GM18907 (cell line): ENCODE data around the gene ANXA3.
"Not testable (repeated sequence)": the region's sequence is repeated elsewhere in the genome, so short reads cannot be mapped to it uniquely, and the experiment has no call there.

ENCODE experiments used
- ATAC-seq: cut with Tn5 transposase; IDR thresholded peaks from one replicate; pipeline ENCODE4 v1.9.1; 2021; ENCODE audit warnings: mild to moderate bottlenecking, moderate library complexity; ENCODE audit not compliant: unreplicated experiment

The ANXA3 gene

DNA sequence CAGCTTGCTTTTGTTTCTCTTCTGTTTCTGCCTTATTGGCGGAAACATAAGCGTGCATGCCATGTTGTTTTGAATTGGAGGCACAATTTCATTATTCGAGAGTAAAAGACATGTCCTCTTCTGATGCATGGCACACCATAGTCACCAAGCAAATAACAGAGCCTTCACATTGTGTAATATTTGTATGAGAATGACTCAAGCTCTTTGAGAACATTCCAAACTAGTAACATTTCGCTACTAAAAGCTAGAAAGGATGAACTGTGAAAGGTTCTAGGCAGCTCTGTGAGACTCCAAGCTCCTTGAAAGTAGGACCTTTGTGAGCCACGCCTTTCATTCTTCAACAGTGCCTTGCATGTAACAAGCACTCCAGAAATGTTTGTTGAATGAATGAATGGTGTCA lies 9.2 kb upstream of the ANXA3 start:
- no peak for ATAC-seq

DNA sequence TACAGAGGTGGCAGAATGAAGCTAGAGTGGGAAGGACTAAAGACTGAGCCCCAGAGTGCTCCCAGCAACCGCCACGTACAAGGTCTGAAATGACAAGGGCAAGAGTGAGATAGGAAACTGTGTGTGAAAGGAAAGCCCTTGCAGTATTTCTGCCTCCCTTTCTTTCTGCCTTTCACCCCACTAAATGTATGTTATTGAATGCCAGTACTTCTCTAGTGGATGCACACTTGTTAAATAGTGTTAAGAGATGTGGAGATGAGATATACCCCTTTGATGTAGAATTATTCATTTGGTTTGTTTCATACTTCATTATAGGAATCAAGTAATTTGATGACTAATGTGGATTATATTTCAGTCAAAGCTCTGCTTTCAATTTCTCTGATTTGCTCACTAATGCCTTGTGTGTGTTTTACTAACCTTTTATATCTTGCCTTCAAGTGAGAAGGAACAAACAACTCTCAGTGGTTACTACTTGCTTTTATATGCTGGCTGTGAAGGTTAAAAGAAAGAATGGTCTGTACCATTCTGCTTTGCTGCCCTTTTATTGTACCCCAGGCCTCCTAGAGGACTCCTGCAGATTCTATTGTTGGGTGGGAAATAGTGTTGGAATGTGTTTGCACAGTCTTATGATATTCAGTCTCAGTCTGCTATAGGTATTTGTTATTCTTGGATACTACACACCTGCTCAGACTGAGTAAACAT lies 8.0 kb upstream of the ANXA3 start:
- no peak for ATAC-seq

DNA sequence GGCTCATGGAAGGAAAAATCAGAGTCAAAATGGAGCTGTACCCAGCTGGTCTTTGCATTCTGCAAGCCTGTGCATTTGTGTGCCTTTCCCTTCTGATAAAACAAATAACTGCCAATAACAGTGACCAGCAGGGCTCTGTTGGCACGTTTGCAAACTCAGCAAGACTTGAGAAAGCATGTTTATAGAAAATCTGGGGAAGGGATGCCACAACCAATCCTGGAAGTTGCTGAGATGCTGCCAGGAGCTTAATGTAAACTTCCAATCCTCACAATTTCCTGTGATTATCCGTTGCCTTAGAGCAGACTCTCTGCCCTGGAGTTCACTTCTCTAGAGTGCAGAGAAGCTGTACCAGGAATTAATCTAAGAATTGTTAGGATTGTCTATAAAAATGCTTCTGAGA lies 6.9 kb upstream of the ANXA3 start:
- no peak for ATAC-seq

DNA sequence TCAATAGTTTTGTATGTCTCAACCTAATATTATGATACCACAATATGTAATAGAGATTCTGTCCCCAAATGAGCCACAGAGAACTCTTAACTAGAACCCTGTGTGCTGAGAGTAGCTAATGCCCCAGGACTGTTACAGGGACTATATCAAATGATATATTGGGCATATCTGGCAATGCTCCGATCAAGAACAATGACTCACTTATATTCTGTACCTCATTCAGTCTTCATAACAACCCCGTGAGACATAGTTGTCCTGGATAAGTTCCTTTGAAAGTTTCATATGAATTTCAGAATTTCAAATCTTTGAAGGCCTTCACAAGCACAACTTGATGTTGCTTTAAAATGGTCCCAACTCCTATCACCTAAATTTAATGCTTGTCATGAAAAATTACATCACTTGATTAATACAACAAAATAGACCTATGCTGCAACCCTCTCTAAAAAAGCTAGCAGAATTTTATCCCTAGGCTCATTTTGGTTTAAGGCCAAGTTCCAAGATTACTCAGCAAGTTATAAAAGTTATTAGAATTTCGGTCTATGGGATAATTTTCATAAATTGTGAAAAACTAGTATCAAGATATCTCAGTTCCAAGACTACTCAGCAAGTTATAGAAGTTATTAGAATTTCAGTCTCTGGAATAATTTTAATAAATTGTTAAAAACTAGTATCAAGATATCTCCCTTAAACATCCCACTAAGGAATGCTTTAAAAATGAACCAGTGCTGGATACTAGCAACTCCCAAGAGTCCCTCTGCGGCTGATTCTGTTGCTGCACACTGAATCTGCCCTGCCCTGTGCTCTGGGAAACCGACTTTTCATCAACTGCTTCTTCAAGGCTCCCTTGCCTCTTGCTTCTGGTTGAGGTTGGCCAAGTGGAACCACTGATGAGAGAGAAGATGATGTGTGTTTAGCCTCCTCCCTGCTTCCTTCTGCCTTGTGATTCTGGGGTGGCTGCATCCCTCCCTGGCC lies 6.0 kb upstream of the ANXA3 start:
- ATAC-seq = no peak

DNA sequence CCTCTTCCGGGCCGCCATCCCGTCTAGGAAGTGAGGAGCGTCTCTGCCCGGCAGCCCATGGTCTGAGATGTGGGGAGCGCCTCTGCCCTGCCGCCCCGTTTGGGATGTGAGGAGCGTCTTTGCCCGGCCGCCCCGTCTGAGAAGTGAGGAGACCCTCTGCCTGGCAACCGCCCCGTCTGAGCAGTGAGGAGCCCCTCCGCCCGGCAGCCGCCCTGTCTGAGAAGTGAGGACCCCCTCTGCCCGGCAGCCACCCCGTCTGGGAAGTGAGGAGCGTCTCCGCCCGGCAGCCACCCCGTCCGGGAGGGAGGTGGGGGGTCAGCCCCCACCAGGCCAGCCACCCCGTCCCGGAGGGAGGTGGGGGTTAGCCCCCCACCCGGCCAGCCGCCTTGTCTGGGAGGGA lies 3.7 kb upstream of the ANXA3 start:
- ATAC-seq = not testable (repeated sequence)

DNA sequence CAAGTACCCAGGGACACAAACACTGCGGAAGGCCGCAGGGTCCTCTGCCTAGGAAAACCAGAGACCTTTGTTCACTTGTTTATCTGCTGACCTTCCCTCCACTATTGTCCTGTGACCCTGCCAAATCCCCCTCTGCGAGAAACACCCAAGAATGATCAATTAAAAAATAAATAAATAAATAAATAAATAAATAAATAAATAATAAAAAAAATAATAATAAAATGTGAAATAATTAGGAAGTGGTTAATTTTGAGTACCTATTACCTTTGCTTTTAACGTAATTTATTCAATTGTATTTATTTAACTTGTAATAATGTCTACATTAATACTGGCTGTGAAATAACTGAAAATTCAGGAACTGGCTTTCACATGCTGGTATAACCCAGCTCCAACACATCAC lies 2.7 kb upstream of the ANXA3 start:
- ATAC-seq = not testable (repeated sequence)

DNA sequence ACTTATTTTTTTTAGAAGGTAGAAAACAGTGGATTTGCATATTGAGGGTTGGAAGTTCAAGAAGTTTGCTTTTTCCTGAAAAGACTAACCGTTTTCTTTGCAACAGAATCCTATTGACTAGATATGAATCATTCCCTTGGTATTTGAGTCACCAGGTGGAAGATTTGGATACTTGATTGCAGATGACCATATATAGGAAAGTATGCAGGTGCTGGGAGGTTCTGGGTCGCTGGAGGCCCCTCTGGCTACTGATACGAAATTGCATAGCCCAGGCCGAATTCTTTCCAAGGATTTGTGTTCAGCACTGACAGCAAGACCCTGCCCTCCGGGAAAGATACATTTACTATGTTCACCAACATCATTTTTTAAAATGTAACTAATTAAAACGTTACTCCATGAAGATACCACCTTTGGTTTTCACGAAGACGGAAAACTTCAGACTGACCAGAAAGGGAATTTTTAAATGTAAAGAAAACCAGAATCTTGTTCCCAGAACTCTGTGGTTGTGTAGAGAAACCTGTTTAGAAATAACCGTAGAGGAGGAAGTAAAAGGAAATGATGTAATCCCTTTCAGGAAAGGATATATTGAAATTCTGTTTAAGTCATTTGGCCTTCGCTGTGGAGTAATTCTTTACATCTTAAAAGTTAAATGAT lies 946 bp downstream of the ANXA3 start:
- no peak for ATAC-seq

DNA sequence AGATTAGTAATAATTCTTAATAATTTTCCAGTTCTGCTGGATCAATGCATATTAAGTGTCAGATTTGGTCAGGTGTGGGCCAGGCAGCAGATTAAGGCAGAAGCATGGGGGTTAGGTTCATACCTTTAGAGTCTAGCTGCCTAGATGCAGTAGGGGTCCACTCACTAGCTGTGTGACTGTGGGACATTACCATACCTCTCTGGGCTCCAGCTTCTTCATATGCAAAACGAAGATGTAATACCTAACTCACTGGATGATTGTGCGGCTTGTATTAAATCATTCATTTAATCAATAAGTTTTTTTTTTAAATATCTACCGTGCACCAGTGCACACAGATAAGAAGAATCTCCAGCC lies 1.4 kb downstream of the ANXA3 start:
- ATAC-seq = no peak

DNA sequence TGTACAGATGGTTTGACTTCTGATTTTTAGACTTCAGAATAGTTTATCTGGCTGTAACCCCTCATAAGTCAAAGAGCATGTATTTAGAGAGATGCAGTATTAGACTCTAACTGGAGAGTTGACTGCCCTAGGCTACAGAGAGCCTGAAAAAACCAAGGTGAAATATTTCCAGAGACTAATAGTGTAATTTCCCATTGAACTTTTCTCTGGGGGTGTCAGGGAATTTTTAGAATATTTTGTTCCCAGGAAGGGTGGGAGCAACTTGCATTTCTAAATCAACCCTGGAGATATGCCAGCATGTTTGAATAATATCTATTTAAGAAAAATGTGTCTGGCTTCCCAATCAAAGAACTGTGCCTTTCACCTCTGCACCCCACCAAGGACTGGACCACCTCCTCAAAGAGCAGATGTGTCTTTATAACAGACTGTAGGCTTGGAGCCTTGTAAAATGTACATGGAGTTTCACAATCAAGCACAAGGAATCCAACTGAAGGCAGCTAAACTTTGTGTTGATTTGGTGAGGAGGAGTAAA lies 2.0 kb downstream of the ANXA3 start:
- ATAC-seq = no peak

DNA sequence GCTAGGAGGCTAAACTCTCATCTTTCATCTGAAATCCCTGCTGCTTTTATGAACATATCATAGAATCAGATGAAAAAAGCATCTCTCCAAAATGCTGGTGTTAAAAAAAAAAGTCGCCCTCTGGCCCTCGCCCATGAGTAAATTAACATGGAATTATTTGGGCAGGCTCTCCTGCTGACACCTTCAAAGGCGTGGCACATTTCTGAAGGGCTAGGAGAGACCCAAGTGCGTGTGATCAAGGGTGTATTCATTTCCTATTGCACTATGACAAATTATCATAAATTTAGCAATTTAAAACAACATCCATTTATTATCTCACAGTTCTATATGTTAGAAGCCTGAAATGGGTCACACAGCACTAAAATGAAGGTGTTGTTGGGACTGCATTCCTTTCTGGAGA lies 5.1 kb downstream of the ANXA3 start:
- ATAC-seq = no peak

DNA sequence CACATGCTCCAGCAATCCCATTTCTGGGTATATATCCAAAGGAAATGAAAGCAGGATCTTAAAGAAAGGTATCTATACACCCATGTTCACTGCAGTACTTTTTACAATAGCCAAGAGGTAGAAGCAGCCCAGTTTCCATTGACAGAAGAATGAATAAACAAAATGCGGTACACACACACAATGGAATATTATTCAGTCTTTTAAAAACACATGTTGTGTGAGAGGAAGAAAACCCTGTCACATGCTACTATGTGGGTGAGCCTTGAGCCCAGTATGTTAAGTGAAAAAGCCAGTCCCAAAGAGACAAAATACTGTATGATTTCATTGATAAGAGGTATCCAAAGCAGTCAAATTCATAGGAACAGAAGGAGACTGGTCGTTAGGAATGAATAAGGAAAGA lies 6.3 kb downstream of the ANXA3 start:
- no peak for ATAC-seq

DNA sequence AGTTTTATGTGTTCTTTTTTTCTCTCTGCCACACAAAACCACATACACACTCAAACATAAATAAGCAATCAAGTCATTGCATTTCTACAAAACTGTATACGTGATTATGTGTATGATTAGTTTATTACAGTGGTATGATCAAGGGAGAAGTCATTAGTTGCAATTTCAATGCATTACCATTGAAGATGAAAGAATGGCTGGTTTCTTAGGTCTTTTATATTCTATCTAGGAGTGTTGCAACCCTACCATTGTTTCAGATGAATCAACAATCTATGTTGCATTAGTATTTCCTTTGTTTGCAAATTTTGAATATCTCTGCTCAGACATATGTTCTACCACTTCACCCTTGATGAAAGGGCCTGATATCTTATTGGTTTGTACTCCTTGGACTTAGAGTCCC lies 6.8 kb downstream of the ANXA3 start:
- ATAC-seq = no peak

DNA sequence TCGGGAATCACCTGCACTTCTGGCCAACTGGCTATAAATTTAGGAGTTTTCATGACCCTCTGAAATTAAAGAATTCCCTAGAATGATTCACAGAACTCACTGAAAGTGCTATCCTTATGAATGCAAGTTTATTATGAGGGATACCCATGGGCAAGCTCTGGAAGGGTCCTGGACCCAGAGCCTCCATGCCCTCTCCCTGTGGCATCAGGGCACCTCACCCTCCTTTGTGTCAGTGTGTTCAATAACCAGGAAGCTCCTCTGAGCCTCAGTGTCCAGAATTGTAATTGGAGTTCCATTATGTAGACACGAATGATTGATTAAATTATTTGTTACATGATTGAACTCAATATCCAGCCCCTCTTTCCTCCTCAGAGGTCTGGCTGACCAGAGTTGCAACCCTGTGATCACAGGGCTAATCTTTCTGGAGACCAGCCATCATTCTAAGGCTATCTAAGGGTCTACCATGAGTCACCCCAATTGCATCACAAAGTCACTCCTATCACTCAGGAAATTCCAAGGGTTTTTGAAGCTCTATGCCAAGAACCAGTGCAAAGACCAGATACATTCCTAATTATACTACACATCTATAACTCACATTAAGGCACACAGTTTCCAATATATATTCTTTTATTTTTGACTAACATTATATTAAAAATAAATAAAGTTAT lies 8.9 kb downstream of the ANXA3 start:
- ATAC-seq = no peak

DNA sequence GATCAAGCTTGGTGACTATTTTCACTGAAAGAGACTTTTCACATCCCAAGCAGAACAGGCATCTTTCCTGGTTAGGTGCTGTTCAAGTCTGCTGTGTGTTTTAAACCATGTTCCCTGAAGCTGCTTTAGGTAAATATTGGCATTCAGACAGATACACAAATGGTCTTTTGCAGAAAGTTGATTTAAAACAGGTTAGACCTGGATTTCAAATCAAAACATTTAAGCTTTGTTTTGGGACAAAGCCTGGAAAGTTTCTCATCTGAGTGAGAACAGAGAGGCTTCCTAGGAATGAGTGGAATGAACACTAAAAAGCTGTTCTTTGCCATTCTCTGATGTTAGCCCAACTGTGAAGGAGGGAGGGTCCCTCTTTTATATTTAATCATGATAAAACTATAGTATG lies 10.1 kb downstream of the ANXA3 start:
- ATAC-seq = no peak

DNA sequence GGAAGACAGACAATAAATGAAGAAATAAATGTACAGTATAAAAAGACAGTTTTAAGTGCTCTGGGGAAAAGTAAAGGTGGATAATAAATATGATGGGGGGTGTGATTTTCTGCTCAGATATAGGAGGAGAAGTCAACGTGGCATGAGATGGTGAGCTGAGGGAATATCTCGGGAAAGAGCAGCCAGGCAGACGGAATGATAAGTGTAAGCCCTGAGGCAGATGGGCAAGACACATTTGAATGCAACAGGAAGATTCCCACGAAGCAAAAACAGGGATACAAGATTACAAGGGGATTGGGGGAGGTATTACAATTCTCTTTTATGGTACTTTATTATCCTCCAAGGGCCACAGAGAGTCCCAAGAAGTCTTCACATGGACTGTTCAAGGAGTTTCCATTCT lies 11.1 kb downstream of the ANXA3 start:
- ATAC-seq = no peak

DNA sequence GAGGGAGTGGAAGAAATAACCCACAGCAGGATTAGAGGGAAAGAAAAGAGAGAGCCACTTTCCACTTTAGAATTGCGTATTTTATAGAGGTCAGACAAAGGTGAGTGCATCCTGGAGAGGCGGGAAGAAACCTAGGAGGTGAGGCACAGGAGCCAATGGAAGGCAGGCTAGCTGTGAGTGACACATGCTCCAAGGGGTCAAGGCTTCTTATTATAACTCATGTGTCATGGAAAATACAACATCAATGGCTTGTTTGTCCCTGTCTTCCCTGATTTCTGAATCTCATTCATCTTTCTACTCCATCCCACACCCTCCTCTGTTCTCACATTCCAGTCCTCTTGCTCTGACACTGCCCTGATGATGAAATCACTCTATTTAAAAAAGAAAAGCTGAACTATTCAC lies 14.4 kb downstream of the ANXA3 start:
- ATAC-seq = no peak

DNA sequence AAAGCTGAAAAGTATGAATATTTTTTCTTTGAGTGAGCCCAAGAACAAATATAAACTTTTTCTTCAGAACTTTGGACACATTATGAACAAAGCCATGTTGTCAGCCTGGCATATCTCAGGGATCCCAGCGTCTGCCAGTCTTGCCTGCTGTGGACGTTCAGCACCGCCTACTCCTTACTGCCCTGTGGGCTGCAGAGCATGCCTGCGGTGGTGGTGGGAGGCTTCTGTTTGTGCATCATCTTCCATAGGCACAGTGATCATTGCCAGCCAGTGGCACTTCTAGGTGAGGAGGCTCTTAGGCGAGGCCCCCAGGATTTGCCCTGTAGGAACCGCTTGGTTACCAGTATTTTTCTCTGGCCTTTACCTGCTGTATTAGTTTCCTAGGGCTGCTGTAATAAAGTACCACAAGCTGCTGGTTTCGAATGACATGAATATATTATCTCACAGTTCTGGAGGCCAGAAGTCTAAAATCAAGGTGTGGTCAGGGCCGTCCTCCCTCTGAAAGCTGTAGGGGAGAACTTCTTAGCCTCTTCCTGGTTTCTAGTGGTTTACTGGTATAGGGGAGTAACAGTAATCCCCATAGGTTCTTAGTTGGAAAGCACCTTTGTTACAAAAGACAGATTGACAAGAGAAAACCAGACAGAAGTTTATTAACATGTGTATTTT lies 15.4 kb downstream of the ANXA3 start:
- peak; percentile 92 for ATAC-seq

DNA sequence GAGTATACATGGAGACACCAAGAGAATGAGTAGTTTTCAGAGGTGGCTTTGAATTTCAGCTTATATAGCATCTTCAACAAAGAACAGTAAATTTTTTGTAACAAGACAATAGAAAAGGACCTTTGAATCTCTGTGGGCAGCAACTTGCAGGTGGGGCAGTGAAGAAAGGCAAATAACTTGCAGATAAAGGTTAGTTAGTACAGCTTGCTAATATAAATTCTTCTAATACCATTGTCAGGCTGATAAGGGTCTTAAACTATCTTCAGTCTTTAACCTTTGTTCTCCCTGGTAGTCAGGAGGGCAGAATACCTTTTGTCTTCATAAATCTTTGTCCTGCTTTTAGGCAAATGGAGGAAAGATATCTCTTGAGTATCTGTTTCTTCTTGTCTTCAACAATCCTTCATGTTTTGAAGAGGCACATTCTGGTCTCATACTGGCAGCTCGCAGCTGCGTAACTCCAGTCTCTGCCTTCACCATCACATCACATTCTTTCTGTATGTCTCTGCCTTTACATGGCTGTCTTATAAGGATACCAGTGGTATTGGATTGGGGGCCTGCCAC lies 16.0 kb downstream of the ANXA3 start:
- ATAC-seq = no peak

DNA sequence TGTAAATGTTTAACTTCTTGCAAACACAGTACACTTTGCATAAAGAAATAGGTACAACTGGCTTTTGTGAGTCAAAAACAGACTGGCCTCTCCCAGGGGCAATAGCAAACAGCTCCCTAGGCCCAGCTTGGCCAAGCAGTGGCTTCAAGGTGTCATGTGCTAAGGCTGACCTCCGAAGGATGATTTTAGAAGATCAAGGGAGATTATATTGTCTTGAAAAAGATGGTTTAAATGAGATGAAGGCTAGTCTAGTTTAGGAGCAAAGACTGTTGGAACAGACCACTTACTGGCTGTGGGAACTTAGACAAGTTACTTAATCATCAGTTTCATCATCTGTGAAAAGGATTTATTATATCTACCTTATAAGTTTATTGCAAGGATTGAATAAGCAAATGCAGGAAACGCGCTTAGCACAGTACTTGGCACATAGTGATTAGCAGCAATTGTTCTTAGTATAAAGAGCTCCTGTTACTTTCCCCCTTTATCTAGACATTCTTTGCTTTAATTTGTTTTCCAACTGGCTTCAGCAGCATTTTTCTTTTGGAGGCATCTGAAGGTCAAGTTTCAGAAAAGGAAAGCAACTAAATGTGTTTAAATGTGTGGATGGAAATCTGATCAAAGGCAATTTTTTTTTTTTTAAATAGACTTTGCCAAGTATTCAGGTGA lies 17.2 kb downstream of the ANXA3 start:
- peak; percentile 82 for ATAC-seq
